BLaER1 (cell line): ENCODE data around the gene HPX.
A peak's percentile ranks its signal among the peaks of the same experiment; 100 is the strongest.

ENCODE experiments used
- H3K27ac ChIP-seq: shearing (Covaris generic); formaldehyde crosslinking; 2 replicates; pipeline ENCODE4 v1.8.1; 2022
- H3K27me3 ChIP-seq: shearing (Covaris generic); formaldehyde crosslinking; 2 replicates; pipeline ENCODE4 v1.8.1; 2022
- H3K36me3 ChIP-seq: shearing (Covaris generic); formaldehyde crosslinking; 2 replicates; pipeline ENCODE4 v1.8.1; 2022
- H3K4me1 ChIP-seq: shearing (Covaris generic); formaldehyde crosslinking; 2 replicates; pipeline ENCODE4 v1.8.1; 2022
- H3K4me2 ChIP-seq: shearing (Covaris generic); formaldehyde crosslinking; 2 replicates; pipeline ENCODE4 v1.8.1; 2022
- H3K4me3 ChIP-seq: shearing (Covaris generic); formaldehyde crosslinking; 2 replicates; pipeline ENCODE4 v1.8.1; 2022
- H3K9ac ChIP-seq: shearing (Covaris generic); formaldehyde crosslinking; 2 replicates; pipeline ENCODE4 v1.8.1; 2022
- H3K9me3 ChIP-seq: shearing (Covaris generic); formaldehyde crosslinking; 2 replicates; pipeline ENCODE4 v1.8.1; 2022
- H4K20me1 ChIP-seq: shearing (Covaris generic); formaldehyde crosslinking; 2 replicates; pipeline ENCODE4 v1.8.1; 2022
- Cebpa-rat ChIP-seq: shearing (Covaris generic); IDR thresholded peaks from 2 replicates; pipeline ENCODE4 v1.8.1; 2022

HPX gene

DNA sequence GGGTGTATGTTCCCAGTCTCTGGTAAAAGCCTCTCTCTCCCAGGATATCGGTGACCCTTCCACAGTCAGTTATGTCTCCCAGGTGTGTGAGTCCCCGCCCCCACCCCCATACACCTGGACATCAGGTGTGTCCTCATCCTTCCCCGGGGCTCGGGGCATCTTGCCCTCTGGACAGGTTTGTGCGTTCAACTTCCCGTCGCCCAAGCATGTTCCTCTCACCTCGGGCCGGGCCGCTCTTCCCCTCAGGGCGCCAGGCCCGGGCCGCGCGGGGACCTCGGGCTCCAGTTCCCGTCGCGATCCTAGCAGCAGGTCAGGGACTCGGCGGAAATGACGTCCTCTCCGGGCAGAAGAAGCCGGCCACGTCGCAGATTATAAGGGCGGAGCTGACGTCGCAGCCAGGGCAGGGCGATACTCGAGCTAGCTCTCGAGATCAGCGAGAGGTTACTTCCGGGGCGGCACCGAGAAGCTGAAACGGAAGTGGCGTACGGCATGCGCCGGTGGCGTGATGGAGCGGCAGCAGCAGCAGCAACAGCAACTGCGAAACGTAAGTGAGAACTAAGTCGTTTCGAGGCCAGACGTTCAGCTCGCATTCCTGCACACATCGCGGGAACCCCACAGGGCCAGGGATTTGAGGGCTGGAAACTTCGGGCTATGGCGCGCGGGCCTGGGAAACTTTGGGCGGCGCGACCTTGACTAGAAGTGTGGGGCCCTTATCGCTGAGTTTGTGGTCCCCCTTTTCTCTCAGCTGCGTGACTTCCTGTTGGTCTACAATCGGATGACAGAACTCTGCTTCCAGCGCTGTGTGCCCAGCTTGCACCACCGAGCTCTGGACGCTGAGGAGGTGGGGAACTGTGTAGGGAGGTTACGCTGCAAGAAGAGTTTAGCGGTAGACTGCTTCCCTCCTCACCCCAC is 40.5 kb upstream of the HPX start, which contains the start of the genes ARFIP2 and TIMM10B:
Gene ARFIP2 (minus strand): TSS at position 320 of the 912 bp plus-strand sequence. CDS start 910 bp downstream, outside the sequence.
Gene TIMM10B (plus strand): TSS at position 490 of the 912 bp plus-strand sequence. CDS start 16 bp downstream, at position 506.
- Histone ChIP-seq H4K20me1 (peaks cover 40% of the 10 kb centered on the region), H3K27ac (peak within 1 kb of the TSS; percentile 90), H3K4me1 (peaks cover 27% of the 10 kb centered on the region), H3K27me3 (no peaks in the 10 kb centered on the region), H3K36me3 (peaks cover 75% of the 10 kb centered on the region), H3K4me3 (peak within 1 kb of the TSS; percentile 94), H3K9me3 (no peaks in the 10 kb centered on the region), H3K4me2 (peak within 1 kb of the TSS; percentile 98), H3K9ac (peak within 1 kb of the TSS; percentile 93)
- no peak for TF ChIP-seq Cebpa-rat

GRCh38 chr11:6480299-6480914 is 39.6 kb upstream of the HPX start:
- H4K20me1 ChIP-seq = peaks cover 40% of the 10 kb centered on the region
- peak overlapping the region; percentile 93 for H3K9ac ChIP-seq
- no peaks in the 10 kb centered on the region for H3K9me3 ChIP-seq
- H3K27ac ChIP-seq = peak overlapping the region; percentile 90
- TF ChIP-seq Cebpa-rat = no peak
- H3K27me3 ChIP-seq = no peaks in the 10 kb centered on the region
- peak overlapping the region; percentile 94 for H3K4me3 ChIP-seq
- peaks cover 71% of the 10 kb centered on the region for H3K36me3 ChIP-seq
- H3K4me2 ChIP-seq = peak overlapping the region; percentile 98
- peaks cover 27% of the 10 kb centered on the region for H3K4me1 ChIP-seq

GRCh38 chr11:6476571-6476970 is 35.8 kb upstream of the HPX start:
- H3K9ac ChIP-seq = no peak overlapping the region
- H3K27ac ChIP-seq = no peak overlapping the region
- no peak overlapping the region for H3K4me2 ChIP-seq

DNA sequence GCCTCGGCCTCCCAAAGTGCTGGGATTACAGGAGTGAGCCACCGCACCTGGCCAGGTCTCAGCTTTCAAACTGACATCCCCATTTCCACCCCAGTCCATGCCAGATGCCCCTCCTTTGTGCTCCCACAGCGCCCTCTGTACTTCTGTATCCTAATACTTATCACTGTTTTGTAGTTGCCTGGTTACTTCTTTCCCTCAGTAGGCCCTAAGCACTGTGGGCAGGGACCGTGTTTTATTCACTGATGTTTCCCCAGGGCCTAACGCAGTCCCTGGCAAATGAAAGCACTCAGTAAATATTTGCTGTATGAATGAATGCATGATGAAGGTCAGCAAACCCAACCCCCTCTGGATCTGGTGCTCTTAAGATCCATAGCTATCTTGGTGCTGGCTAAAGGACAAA is 35.1 kb upstream of the HPX start:
- H3K9ac ChIP-seq = no peak overlapping the region
- H3K4me2 ChIP-seq = no peak overlapping the region
- H3K4me3 ChIP-seq = no peak overlapping the region
- peaks cover 41% of the 10 kb centered on the region for H3K36me3 ChIP-seq
- no peaks in the 10 kb centered on the region for H3K27me3 ChIP-seq
- TF ChIP-seq Cebpa-rat = no peak
- no peaks in the 10 kb centered on the region for H3K9me3 ChIP-seq
- H3K4me1 ChIP-seq = peaks cover 33% of the 10 kb centered on the region
- no peaks in the 10 kb centered on the region for H4K20me1 ChIP-seq
- H3K27ac ChIP-seq = no peak overlapping the region

More at GRCh38 chr11:6476571-6476970, 35.8 kb upstream of the HPX start:
- peaks cover 41% of the 10 kb centered on the region for H3K36me3 ChIP-seq
- no peaks in the 10 kb centered on the region for H3K9me3 ChIP-seq
- peaks cover 27% of the 10 kb centered on the region for H3K4me1 ChIP-seq
- H4K20me1 ChIP-seq = peaks cover 1% of the 10 kb centered on the region
- H3K27me3 ChIP-seq = no peaks in the 10 kb centered on the region
- TF ChIP-seq Cebpa-rat = no peak
- no peak overlapping the region for H3K4me3 ChIP-seq

DNA sequence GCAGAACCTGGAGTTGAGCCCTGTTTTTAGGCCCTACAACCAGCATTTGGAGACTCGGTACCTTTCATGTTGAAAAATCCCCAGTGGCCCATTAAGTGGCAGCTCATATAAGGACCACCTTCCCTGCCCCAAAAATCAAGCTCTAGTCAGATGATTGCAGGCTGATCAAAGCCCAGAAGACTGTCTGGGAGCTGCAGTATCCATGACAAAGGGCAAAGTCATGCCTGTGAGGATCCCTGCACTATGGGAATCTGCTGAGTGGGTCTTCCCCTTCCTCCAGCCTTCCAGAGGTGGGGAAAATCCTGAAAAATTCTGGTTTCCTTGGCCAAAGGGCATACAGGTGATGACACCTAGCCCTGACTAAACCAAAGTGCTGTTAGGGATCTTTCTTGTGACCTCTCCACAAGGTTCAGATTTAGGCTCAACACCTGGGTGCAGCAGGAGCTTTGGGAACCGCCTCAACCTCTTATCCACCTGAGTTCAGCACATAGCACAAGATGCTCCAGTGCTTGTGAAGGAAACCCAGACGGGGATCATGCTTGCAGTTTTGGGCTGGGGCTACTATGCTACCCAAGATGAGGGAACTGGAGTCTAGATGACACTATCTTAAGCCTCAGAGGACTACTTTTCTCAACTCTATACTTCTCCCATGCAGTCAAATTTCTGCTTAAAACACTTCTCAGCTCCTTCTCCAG is 34.2 kb upstream of the HPX start:
- H3K4me3 ChIP-seq = no peak overlapping the region
- peaks cover 34% of the 10 kb centered on the region for H3K4me1 ChIP-seq

GRCh38 chr11:6474413-6474792 is 33.6 kb upstream of the HPX start:
- peak overlapping the region; percentile 82 for H3K4me3 ChIP-seq

More for the DNA sequence above, 34.2 kb upstream of the HPX start:
- H3K27me3 ChIP-seq = no peaks in the 10 kb centered on the region
- no peak overlapping the region for H3K27ac ChIP-seq
- no peaks in the 10 kb centered on the region for H4K20me1 ChIP-seq
- H3K9me3 ChIP-seq = no peaks in the 10 kb centered on the region
- no peak overlapping the region for H3K9ac ChIP-seq
- no peak for TF ChIP-seq Cebpa-rat
- peak overlapping the region; percentile 88 for H3K4me2 ChIP-seq
- H3K36me3 ChIP-seq = peaks cover 40% of the 10 kb centered on the region

DNA sequence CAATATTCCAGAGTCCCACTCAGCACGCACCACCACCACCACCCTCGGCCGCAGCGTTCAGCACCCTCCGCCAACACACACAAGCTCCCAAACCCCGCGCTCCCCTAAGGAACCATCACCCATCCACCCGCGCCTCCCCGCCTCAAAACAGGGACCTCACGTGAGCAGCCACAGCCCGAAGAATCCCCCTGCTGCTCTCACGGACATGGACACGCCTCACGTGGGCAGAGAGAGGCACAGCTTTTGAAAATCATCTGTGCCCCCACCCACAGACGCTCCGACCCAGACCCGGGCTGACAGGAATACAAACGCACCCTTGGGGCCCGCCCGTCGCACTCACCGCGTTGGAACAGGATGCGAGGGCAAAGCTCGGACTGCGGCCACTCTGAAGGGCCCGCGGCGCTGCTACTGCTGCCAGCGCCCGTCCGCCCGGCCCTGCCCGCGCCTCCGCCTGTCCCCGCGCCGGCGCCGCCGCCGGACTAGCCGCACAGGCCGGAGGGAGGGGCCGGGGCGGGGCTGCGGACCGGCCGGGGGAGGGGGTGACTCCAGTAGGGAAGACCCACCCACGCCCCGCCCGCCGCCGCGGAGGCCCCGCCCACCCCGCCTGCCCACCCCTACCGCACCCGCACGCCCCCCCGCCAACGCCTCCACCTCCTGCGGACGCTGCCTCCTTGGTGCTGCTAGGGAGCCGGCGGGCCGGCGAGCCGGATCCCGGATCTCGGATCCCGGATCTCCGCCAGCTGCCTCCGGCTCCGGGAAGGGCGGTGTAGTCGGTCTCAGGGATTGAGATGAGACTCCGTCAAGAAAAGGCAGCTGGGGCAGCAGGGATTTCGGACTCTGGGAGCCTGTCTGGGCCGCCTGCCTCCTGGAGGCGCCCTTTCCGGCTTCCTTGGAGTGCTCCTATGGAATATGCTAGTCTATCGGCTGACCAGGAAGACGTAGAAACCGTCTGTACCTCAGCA is 32.9 kb upstream of the HPX start, which contains the start of gene TRIM3:
Gene TRIM3 (minus strand): TSS at position 491 of the 962 bp plus-strand sequence. CDS start 8,246 bp downstream, outside the sequence.
- H3K27ac ChIP-seq = peak within 1 kb of the TSS; percentile 62; the same call in 1 of the 2 replicates
- peaks cover 27% of the 10 kb centered on the region for H3K36me3 ChIP-seq
- H4K20me1 ChIP-seq = no peaks in the 10 kb centered on the region
- peak within 1 kb of the TSS; percentile 80 for H3K9ac ChIP-seq
- peak within 1 kb of the TSS; percentile 82 for H3K4me3 ChIP-seq
- H3K27me3 ChIP-seq = no peaks in the 10 kb centered on the region
- no peaks in the 10 kb centered on the region for H3K9me3 ChIP-seq
- TF ChIP-seq Cebpa-rat = no peak
- H3K4me1 ChIP-seq = peaks cover 41% of the 10 kb centered on the region
- H3K4me2 ChIP-seq = peak within 1 kb of the TSS; percentile 88

More at GRCh38 chr11:6474413-6474792, 33.6 kb upstream of the HPX start:
- H3K27me3 ChIP-seq = no peaks in the 10 kb centered on the region
- no peak for TF ChIP-seq Cebpa-rat
- peak overlapping the region; percentile 88 for H3K4me2 ChIP-seq
- peaks cover 34% of the 10 kb centered on the region for H3K36me3 ChIP-seq
- peaks cover 35% of the 10 kb centered on the region for H3K4me1 ChIP-seq
- H3K9me3 ChIP-seq = no peaks in the 10 kb centered on the region
- peak overlapping the region; percentile 55; the same call in 1 of the 2 replicates for H3K27ac ChIP-seq
- no peaks in the 10 kb centered on the region for H4K20me1 ChIP-seq
- peak overlapping the region; percentile 68; the same call in 1 of the 2 replicates for H3K9ac ChIP-seq

- H3K27ac ChIP-seq = no peak overlapping the region
- H3K36me3 ChIP-seq = peaks cover 19% of the 10 kb centered on the region
- H3K27me3 ChIP-seq = no peaks in the 10 kb centered on the region
- no peaks in the 10 kb centered on the region for H3K9me3 ChIP-seq
- H3K9ac ChIP-seq = 0 out of 2 replicates have a peak overlapping the region, but pooled peaks have one; percentile 24
- peak overlapping the region; percentile 82 for H3K4me3 ChIP-seq
- peaks cover 47% of the 10 kb centered on the region for H3K4me1 ChIP-seq
- H3K4me2 ChIP-seq = peak overlapping the region; percentile 87
- no peaks in the 10 kb centered on the region for H4K20me1 ChIP-seq
- no peak for TF ChIP-seq Cebpa-rat
These were observed 32.1 kb upstream of the HPX start for GRCh38 chr11:6472934-6473333.
